GM10248 (cell line): ENCODE results near the gene LRRK1.

ENCODE experiments used
- CTCF ChIA-PET: fragments of 300-600 bp; sonication (Branson Sonifier 250); formaldehyde crosslinking; extraction: SDS; loops from one replicate; lab custom pipeline; 2021; ENCODE audit warnings: antibody characterized with exemption; lab: Yijun Ruan, JAX
- POLR2A ChIA-PET: fragments of 350-650 bp; sonication (Branson Sonifier 250); formaldehyde crosslinking; extraction: SDS; loops from one replicate; lab custom pipeline; 2020; ENCODE audit warnings: antibody characterized with exemption; lab: Yijun Ruan, JAX
- DNase-seq: peaks from one replicate; pipeline ENCODE4 v3.0.0; 2012; ENCODE audit errors: extremely low spot score
- CTCF ChIP-seq: IDR thresholded peaks from 2 replicates; pipeline ENCODE4 v1.5.1; 2012; ENCODE audit warnings: mild to moderate bottlenecking, low read depth; ENCODE audit errors: extremely low read depth, missing control alignments, control extremely low read depth

The LRRK1 gene

GRCh38 chr15:101110681-101111569, 191.8 kb downstream of the LRRK1 start:
- ChIA-PET POLR2A (no interaction called here), CTCF (interaction anchor here (1.0 to 2.0 kb wide), 5 partner anchors 9 to 144 kb away, joined by 3 to 8 read pairs (median 3); no protein-coding TSS in a partner anchor)
- DNase-seq: no peak
- no peak for TF ChIP-seq CTCF

GRCh38 chr15:101111570-101112262, 192.6 kb downstream of the LRRK1 start:
- no peak for TF ChIP-seq CTCF
- ChIA-PET POLR2A (no interaction called here), CTCF (interaction anchor here (1.0 to 2.0 kb wide), 4 partner anchors 10 to 143 kb away, joined by 3 to 8 read pairs (median 4); no protein-coding TSS in a partner anchor)
- no peak for DNase-seq

GRCh38 chr15:101112336-101113113, 193.4 kb downstream of the LRRK1 start:
- no peak for DNase-seq
- no peak for TF ChIP-seq CTCF
- POLR2A ChIA-PET: no interaction called here
- CTCF ChIA-PET: interaction anchor here (1.6 to 2.0 kb wide), 2 partner anchors 11 to 37 kb away, joined by 4 read pairs; no protein-coding TSS in a partner anchor

GRCh38 chr15:101113114-101114005, 194.2 kb downstream of the LRRK1 start:
- TF ChIP-seq CTCF: no peak
- POLR2A ChIA-PET: no interaction called here
- CTCF ChIA-PET: interaction anchor here (1.6 to 2.0 kb wide), 2 partner anchors 11 to 36 kb away, joined by 4 read pairs; no protein-coding TSS in a partner anchor
- no peak for DNase-seq

GRCh38 chr15:101114166-101114565, 195.0 kb downstream of the LRRK1 start:
- ChIA-PET CTCF (interaction anchor here (0.8 to 2.0 kb wide), 3 partner anchors 25 to 128 kb away, joined by 3 to 6 read pairs (median 4); no protein-coding TSS in a partner anchor), POLR2A (no interaction called here)
- no peak for DNase-seq
- no peak for TF ChIP-seq CTCF
